Astrocyte (in vitro differentiated cells and primary cell): ENCODE results near the gene MYH3.

Experiments used
- CTCF ChIP-seq: IDR thresholded peaks from 2 replicates; pipeline ENCODE4 v1.5.1; 2011; ENCODE audit warnings: low read depth, mild to moderate bottlenecking, inconsistent platforms, low read length, moderate library complexity; ENCODE audit not compliant: insufficient read depth
- EZH2 ChIP-seq: IDR thresholded peaks from 2 replicates; pipeline ENCODE4 v1.6.1; 2012; ENCODE audit warnings: mild to moderate bottlenecking, low read length, inconsistent platforms; ENCODE audit not compliant: insufficient read depth

GRCh38 chr17:10617120-10617505 is 40.0 kb downstream of the MYH3 start:
- TF ChIP-seq CTCF, result no peak
- no peak for TF ChIP-seq EZH2
